Ammon's horn (tissue), 1 donor: ENCODE results near the gene LSM5.

Experiments used
- DNase-seq: peaks from one replicate; pipeline ENCODE4 v3.0.0-alpha.2; 2016; ENCODE audit warnings: low spot score

LSM5 gene

GRCh38 chr7:32490127-32490796, at the start of gene LSM5:
LSM5 (minus strand) TSS chr7:32490380; CDS start chr7:32490365, 15 bp downstream.
- DNase-seq, result peak; percentile 94

- DNase-seq, result no peak
Observed at GRCh38 chr7:32539366-32539765, 49.2 kb upstream of the LSM5 start.

GRCh38 chr7:32537760-32538159, 47.6 kb upstream of the LSM5 start:
- no peak for DNase-seq

- no peak for DNase-seq
Observed at GRCh38 chr7:32536585-32536984, 46.4 kb upstream of the LSM5 start.

GRCh38 chr7:32536016-32536415, 45.8 kb upstream of the LSM5 start:
- no peak for DNase-seq

GRCh38 chr7:32535162-32535702, 45.1 kb upstream of the LSM5 start:
- DNase-seq, result no peak

GRCh38 chr7:32533276-32534029, 43.3 kb upstream of the LSM5 start:
- DNase-seq, result no peak

- no peak for DNase-seq
Observed at GRCh38 chr7:32532716-32533115, 42.5 kb upstream of the LSM5 start.

GRCh38 chr7:32532086-32532485, 41.9 kb upstream of the LSM5 start:
- DNase-seq, result no peak

- no peak for DNase-seq
Observed at GRCh38 chr7:32531402-32531801, 41.2 kb upstream of the LSM5 start.

- no peak for DNase-seq
Observed at GRCh38 chr7:32525839-32526238, 35.7 kb upstream of the LSM5 start.

GRCh38 chr7:32524631-32525030, 34.5 kb upstream of the LSM5 start:
- no peak for DNase-seq

GRCh38 chr7:32522746-32523530, 32.8 kb upstream of the LSM5 start:
- no peak for DNase-seq

- no peak for DNase-seq
Observed at GRCh38 chr7:32519763-32520162, 29.6 kb upstream of the LSM5 start.

- no peak for DNase-seq
Observed at GRCh38 chr7:32518534-32519140, 28.5 kb upstream of the LSM5 start.

GRCh38 chr7:32516551-32517100, 26.4 kb upstream of the LSM5 start:
- no peak for DNase-seq

GRCh38 chr7:32515890-32516550, 25.8 kb upstream of the LSM5 start:
- no peak for DNase-seq

GRCh38 chr7:32513210-32513609, 23.0 kb upstream of the LSM5 start:
- no peak for DNase-seq

- DNase-seq, result no peak
Observed at GRCh38 chr7:32511791-32512190, 21.6 kb upstream of the LSM5 start.

- no peak for DNase-seq
Observed at GRCh38 chr7:32507414-32507813, 17.2 kb upstream of the LSM5 start.
